Measurements from ENCODE around the gene SYT12. TPM values are rescaled to one million over a fixed set of nuclear protein-coding genes. Genes with fewer than 3 reads are reported as not detected.
A peak's percentile ranks its signal among the peaks of the same experiment; 100 is the strongest.

Gene SYT12, protein sequence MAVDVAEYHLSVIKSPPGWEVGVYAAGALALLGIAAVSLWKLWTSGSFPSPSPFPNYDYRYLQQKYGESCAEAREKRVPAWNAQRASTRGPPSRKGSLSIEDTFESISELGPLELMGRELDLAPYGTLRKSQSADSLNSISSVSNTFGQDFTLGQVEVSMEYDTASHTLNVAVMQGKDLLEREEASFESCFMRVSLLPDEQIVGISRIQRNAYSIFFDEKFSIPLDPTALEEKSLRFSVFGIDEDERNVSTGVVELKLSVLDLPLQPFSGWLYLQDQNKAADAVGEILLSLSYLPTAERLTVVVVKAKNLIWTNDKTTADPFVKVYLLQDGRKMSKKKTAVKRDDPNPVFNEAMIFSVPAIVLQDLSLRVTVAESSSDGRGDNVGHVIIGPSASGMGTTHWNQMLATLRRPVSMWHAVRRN
- total RNA-seq (2014; rRNA removed; shearing (Covaris generic)) = 0.21 and 0.25 TPM in 2 replicates
- 0.72 and 0.87 TPM in 2 replicates for total RNA-seq (2022)
- percentile 25 among the genes with signal in this experiment for Bru-seq, nascent RNA
- BruChase-seq, experiment 1, labeled RNA remaining after a 6-hour chase = percentile 21 among the genes with signal in this experiment
- percentile 23 among the genes with signal in this experiment for BruChase-seq, experiment 2, labeled RNA remaining after a 2-hour chase
- long read RNA-seq = 0 reads

DNA sequence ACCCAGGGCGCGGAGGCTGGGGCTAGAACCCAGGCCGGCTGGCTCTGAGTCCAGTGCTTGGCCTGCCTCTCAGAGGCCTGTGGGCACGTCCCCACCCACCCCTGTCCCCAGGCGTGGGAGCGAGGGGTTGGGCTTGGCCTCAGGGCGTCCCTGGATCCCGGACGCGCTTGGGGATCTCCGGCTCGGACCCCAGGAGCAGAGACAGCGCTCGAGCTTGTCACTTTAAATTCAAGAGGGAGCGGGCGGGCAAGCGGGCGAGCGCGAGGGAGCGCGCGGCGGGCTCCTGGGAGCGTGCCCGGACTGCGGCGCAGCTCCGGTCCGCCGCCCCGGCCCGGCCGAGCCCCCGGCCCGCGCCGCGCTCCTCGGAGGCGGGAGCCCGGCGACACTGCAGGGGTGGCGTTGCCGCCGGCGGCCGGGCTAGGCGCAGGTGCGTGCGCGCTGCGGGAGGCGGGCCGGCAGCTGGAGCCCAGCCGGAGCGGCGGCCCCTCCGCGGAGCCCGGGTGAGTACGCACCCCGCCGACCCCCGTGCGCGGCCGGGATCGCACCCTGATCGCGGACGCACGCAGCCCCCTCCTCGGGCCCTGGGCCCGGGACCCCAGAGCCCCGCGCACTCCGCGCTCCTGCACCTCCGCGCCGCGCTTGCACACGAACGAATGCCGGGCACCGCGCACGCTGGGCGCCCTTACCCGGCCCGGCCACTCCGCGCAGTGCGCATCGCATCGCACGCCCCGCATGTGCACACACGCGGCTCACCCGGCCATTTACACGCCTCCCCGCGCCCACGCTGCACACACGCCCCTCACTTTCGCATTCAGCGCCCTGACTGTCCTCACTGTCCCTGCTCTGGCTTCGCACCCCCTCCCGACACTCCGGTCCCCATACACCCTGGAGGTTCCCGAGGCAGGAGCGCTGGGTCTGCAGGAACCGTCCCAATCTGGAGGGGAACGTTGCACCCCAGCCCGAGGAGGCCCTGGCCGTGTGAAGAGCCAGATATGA, at the start of gene SYT12:
Gene SYT12, plus strand, starts transcription at position 174 of the 996 bp plus-strand sequence. CDS start 7,011 bp downstream, outside the sequence.
- Histone ChIP-seq H3K79me2 (ENCODE audit: insufficient read depth, low read depth, low read length) (no peaks in the 10 kb centered on the region), H3K4me1 (ENCODE audit: insufficient read depth, low read length, poor library complexity, severe bottlenecking) (peaks cover 33% of the 10 kb centered on the region), H3K4me3 (ENCODE audit: low read depth, low read length, poor library complexity, severe bottlenecking) (no peak within 1 kb of the TSS), H3K4me2 (ENCODE audit: low read length) (0 out of 2 replicates have a peak within 1 kb of the TSS, but pooled peaks have one; percentile 55), H3K9me3 (ENCODE audit: low read length) (no peaks in the 10 kb centered on the region), H3K9me2 (ENCODE audit: insufficient read depth, low read length) (no peaks in the 10 kb centered on the region), H3K36me3 (ENCODE audit: insufficient read depth, low read length) (no peaks in the 10 kb centered on the region), H4K20me1 (ENCODE audit: insufficient read depth, low read length) (no peaks in the 10 kb centered on the region), H3K27ac (ENCODE audit: low read depth, low read length, poor library complexity, severe bottlenecking) (no peak within 1 kb of the TSS), H2AFZ (ENCODE audit: low read length) (no peak within 1 kb of the TSS)
- ChIA-PET CTCF (ENCODE audit: unreplicated experiment) (no interaction called here), POLR2A (no interaction called here)
- no peak for TF ChIP-seq EZH2phosphoT487 (IDR thresholded peaks at IDR 0.05; ENCODE audit: borderline replicate concordance, low read depth, low read length)
- TF ChIP-seq, protein P1, sequence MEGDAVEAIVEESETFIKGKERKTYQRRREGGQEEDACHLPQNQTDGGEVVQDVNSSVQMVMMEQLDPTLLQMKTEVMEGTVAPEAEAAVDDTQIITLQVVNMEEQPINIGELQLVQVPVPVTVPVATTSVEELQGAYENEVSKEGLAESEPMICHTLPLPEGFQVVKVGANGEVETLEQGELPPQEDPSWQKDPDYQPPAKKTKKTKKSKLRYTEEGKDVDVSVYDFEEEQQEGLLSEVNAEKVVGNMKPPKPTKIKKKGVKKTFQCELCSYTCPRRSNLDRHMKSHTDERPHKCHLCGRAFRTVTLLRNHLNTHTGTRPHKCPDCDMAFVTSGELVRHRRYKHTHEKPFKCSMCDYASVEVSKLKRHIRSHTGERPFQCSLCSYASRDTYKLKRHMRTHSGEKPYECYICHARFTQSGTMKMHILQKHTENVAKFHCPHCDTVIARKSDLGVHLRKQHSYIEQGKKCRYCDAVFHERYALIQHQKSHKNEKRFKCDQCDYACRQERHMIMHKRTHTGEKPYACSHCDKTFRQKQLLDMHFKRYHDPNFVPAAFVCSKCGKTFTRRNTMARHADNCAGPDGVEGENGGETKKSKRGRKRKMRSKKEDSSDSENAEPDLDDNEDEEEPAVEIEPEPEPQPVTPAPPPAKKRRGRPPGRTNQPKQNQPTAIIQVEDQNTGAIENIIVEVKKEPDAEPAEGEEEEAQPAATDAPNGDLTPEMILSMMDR (conservative IDR thresholded peaks at IDR 0.05; ENCODE audit: low read length) = no peak
- BruUV-seq (replicated peaks) = no TSS peak
- DNase-seq (ENCODE audit: low spot score) = no peak
- intact Hi-C loops (cut with micrococcal nuclease; ENCODE audit: unreplicated experiment) = no loop called here

DNA sequence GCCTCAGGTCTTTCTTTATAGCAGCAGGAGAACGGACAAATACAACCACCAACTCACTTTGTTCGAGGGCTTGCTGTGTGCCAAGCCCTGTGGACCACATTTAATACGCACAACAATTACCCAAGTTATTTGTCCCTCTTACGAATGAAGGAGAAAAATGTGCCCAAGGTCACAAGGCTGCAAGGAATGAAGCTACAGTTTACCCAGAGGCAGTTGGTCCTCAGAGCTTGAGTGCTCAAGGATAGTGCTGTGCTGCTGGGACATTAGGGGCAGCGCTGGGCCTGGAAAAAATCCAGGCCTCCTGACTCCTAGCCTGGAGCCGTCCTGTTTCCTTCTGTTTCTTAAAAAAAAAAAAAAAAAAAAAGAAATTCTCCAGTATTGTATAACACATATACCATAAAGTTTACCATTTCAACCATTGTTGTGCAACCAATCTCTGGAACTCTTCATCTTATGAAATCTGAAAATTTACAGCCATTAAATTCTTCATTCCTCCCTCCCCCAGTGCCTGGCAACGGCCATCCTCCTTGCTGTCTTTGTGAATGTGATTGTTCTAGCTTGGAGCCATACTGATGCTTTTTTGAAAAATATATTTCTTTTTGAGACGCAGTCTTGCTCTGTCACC, 48.9 kb upstream of the SYT12 start:
- Histone ChIP-seq H3K4me3 (ENCODE audit: low read depth, low read length, poor library complexity, severe bottlenecking) (no peak overlapping the region), H2AFZ (ENCODE audit: low read length) (no peak overlapping the region), H3K9me2 (ENCODE audit: insufficient read depth, low read length) (no peaks in the 10 kb centered on the region), H4K20me1 (ENCODE audit: insufficient read depth, low read length) (no peaks in the 10 kb centered on the region), H3K36me3 (ENCODE audit: insufficient read depth, low read length) (no peaks in the 10 kb centered on the region), H3K4me1 (ENCODE audit: insufficient read depth, low read length, poor library complexity, severe bottlenecking) (no peaks in the 10 kb centered on the region), H3K79me2 (ENCODE audit: insufficient read depth, low read depth, low read length) (no peaks in the 10 kb centered on the region), H3K4me2 (ENCODE audit: low read length) (no peak overlapping the region), H3K9me3 (ENCODE audit: low read length) (no peaks in the 10 kb centered on the region), H3K27ac (ENCODE audit: low read depth, low read length, poor library complexity, severe bottlenecking) (no peak overlapping the region)
- TF ChIP-seq, protein P1 (conservative IDR thresholded peaks at IDR 0.05; ENCODE audit: low read length) = no peak
- TF ChIP-seq EZH2phosphoT487 (IDR thresholded peaks at IDR 0.05; ENCODE audit: borderline replicate concordance, low read depth, low read length) = no peak
- intact Hi-C loops (cut with micrococcal nuclease; ENCODE audit: unreplicated experiment) = loop anchor here (10.0 kb wide), 1 partner anchor 279 kb away; no protein-coding TSS in a partner anchor
- no TSS peak for BruUV-seq (replicated peaks)
- CTCF ChIA-PET (ENCODE audit: unreplicated experiment) = no interaction called here
- POLR2A ChIA-PET = no interaction called here
- no peak for DNase-seq (ENCODE audit: low spot score)

Measured in OCI-LY7 (cell line).